GM23248 (cell line): ENCODE results near the gene SLC25A21.

Source experiments
- EZH2 ChIP-seq: fragments of 200-600 bp; sonication (generic); IDR thresholded peaks from 2 replicates; pipeline ENCODE4 v1.6.1; 2018; ENCODE audit warnings: antibody characterized with exemption, mild to moderate bottlenecking; ENCODE audit not compliant: insufficient read depth, poor library complexity, severe bottlenecking
- EZH2phosphoT487 ChIP-seq: fragments of 200-600 bp; sonication (generic); IDR thresholded peaks from 2 replicates; pipeline ENCODE4 v1.6.1; 2018; ENCODE audit warnings: antibody characterized with exemption, moderate library complexity, mild to moderate bottlenecking, low read depth; ENCODE audit not compliant: insufficient read depth

GRCh38 chr14:37019488-37019887 lies 152.9 kb downstream of the SLC25A21 start:
- TF ChIP-seq EZH2phosphoT487 (no peak), EZH2 (no peak)
